ENCODE results near the gene ERBB4.

The ERBB4 gene

DNA sequence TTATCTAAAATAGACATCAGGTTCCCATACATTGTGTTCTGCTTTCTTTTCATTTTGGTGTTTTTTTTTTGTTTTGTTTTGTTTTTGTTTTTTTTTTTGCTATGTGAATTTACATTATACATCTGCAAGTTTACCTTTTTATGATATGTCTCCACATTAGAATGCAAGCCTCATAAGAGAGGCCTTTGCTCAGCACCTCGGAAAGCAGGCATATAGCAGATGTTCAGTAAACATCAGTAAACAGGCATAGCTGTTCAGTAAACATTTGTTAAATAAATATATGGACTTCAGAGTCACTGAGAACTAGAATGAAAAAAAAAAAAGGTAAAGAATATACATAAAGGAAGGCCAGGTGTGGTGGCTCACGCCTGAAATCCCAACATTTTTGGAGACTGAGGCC, 405.3 kb downstream of the ERBB4 start:
- no peak for DNase-seq (ENCODE audit: low read depth)
- no peak overlapping the region for H3K4me3 ChIP-seq (ENCODE audit: low read length)
- TF ChIP-seq CTCF (IDR thresholded peaks at IDR 0.05; ENCODE audit: insufficient read depth, low read depth, low read length, missing control alignments), result no peak

GRCh38 chr2:212124598-212124997, 414.0 kb downstream of the ERBB4 start:
- peak; percentile 8 for DNase-seq (ENCODE audit: low read depth)

GRCh38 chr2:212119591-212119990, 419.0 kb downstream of the ERBB4 start:
- no peak for DNase-seq (ENCODE audit: low read depth)
- H3K4me3 ChIP-seq (ENCODE audit: low read length), result no peak overlapping the region
- no peak for TF ChIP-seq CTCF (IDR thresholded peaks at IDR 0.05; ENCODE audit: insufficient read depth, low read depth, low read length, missing control alignments)

More at GRCh38 chr2:212124598-212124997, 414.0 kb downstream of the ERBB4 start:
- H3K4me3 ChIP-seq (ENCODE audit: low read length), result no peak overlapping the region
- no peak for TF ChIP-seq CTCF (IDR thresholded peaks at IDR 0.05; ENCODE audit: insufficient read depth, low read depth, low read length, missing control alignments)

GRCh38 chr2:212117926-212118325, 420.7 kb downstream of the ERBB4 start:
- no peak for TF ChIP-seq CTCF (IDR thresholded peaks at IDR 0.05; ENCODE audit: insufficient read depth, low read depth, low read length, missing control alignments)
- DNase-seq (ENCODE audit: low read depth), result no peak
- H3K4me3 ChIP-seq (ENCODE audit: low read length), result no peak overlapping the region

GRCh38 chr2:212114489-212114888, 424.1 kb downstream of the ERBB4 start:
- no peak for TF ChIP-seq CTCF (IDR thresholded peaks at IDR 0.05; ENCODE audit: insufficient read depth, low read depth, low read length, missing control alignments)
- DNase-seq (ENCODE audit: low read depth), result no peak
- no peak overlapping the region for H3K4me3 ChIP-seq (ENCODE audit: low read length)

- no peak overlapping the region for H3K4me3 ChIP-seq (ENCODE audit: low read length)
- DNase-seq (ENCODE audit: low read depth), result no peak
- TF ChIP-seq CTCF (IDR thresholded peaks at IDR 0.05; ENCODE audit: insufficient read depth, low read depth, low read length, missing control alignments), result no peak
These were observed 426.2 kb downstream of the ERBB4 start for GRCh38 chr2:212112401-212112800.

DNA sequence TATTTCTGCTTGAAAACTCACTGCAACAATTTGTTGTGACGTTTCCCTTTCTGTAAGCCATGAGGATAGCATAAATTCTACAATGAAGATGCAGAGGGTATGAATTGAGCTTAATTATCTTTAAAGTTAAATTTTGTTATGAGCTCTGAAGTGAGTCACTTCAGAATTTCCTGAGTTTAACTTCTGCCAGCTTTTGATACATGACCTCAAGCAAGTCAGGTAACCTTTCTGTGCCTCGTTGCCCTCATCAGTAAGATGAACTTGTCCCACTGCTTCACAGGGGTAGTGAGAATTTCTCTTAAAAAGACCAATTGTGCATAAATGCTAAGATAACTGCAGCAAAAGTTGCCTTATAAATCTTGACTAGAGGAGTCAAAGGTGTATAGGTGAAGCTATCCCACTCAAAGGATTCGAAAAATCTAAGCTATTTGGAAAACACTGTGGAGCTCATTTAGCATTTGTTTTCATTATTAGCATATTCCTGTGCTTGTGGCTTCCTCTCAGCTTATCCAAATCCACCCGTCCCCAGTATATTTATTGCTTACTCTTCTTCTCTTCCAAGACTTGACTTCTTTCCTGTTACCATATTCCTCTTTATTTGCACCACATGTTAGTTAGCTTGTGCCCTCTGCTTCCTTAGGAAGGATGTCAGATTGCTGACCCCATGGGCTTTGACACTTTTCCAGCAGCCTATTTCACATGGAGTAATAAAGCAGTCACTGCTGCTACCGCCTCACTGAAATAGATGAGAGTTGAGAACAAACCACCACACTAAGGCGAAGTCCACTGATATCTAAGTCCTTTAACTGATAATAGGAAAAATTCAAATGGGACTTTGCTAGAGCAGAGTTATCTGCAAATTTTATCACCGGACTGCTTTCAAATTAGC, 428.6 kb downstream of the ERBB4 start:
- no peak for TF ChIP-seq CTCF (IDR thresholded peaks at IDR 0.05; ENCODE audit: insufficient read depth, low read depth, low read length, missing control alignments)
- H3K4me3 ChIP-seq (ENCODE audit: low read length), result no peak overlapping the region
- no peak for DNase-seq (ENCODE audit: low read depth)

Measured in epithelial cell of esophagus (primary cell).